ENCODE measurements around the gene C22orf39.

The C22orf39 gene

DNA sequence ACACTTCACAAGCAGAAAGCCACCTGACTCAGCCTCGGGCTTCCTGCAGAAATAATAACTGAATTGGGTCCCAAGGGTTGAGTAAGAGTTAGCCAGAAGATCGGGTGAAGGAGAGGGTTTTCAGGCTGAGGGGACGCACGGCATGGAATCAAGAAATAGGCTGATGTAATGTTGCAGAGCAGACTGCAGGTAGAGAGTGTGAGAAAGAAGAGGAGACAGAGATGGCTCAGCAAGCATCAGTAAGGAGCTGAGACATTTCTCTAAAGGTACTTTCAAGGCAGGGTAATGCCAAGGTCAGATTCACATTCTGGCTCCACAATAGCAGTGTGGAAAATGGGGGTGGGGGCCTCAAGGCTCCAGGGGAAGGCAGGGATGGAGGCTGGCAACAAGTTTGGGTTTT is 34.6 kb downstream of the C22orf39 start:
- Histone ChIP-seq H3K4me2 (ENCODE audit: low read length) (no peak overlapping the region), H3K4me1 (ENCODE audit: control insufficient read depth, insufficient read depth, low read length) (no peaks in the 10 kb centered on the region), H3K9ac (ENCODE audit: low read depth, low read length) (no peak overlapping the region), H3K9me3 (replicated peaks; ENCODE audit: low read length) (no peaks in the 10 kb centered on the region), H3K4me3 (ENCODE audit: low read length) (no peak overlapping the region), H3K36me3 (ENCODE audit: insufficient read depth, low read length) (peaks cover 19% of the 10 kb centered on the region), H3K27me3 (ENCODE audit: control insufficient read depth, insufficient read depth, low read length) (no peaks in the 10 kb centered on the region)

DNA sequence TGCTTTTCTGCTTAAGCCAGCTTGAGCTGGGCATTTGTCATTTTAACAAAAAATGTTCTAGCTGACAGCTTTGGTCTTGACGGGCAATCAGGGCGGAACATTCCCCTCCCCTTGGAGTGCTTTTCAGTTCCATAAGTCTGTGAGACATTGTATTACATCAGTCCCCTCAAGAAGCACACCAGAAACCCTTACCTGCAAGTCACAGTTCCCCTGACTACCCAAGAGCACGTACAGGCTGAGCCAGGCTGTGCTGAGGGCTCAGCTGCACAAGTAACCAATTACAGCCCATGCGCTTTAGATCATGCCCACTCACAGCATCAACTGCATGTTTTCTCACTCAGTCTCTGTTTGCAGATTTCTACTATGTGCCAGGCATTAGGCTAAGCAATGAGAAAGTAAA is 35.0 kb downstream of the C22orf39 start:
- no peak overlapping the region for H3K9ac ChIP-seq (ENCODE audit: low read depth, low read length)
- no peak overlapping the region for H3K4me3 ChIP-seq (ENCODE audit: low read length)
- H3K36me3 ChIP-seq (ENCODE audit: insufficient read depth, low read length), result peaks cover 22% of the 10 kb centered on the region
- H3K9me3 ChIP-seq (replicated peaks; ENCODE audit: low read length), result no peaks in the 10 kb centered on the region
- H3K27me3 ChIP-seq (ENCODE audit: control insufficient read depth, insufficient read depth, low read length), result no peaks in the 10 kb centered on the region
- no peaks in the 10 kb centered on the region for H3K4me1 ChIP-seq (ENCODE audit: control insufficient read depth, insufficient read depth, low read length)
- H3K4me2 ChIP-seq (ENCODE audit: low read length), result no peak overlapping the region

GRCh38 chr22:19411690-19412045 is 35.8 kb downstream of the C22orf39 start:
- no peaks in the 10 kb centered on the region for H3K9me3 ChIP-seq (replicated peaks; ENCODE audit: low read length)
- no peaks in the 10 kb centered on the region for H3K27me3 ChIP-seq (ENCODE audit: control insufficient read depth, insufficient read depth, low read length)
- H3K4me1 ChIP-seq (ENCODE audit: control insufficient read depth, insufficient read depth, low read length), result no peaks in the 10 kb centered on the region
- no peak overlapping the region for H3K4me2 ChIP-seq (ENCODE audit: low read length)
- H3K4me3 ChIP-seq (ENCODE audit: low read length), result no peak overlapping the region
- no peak overlapping the region for H3K9ac ChIP-seq (ENCODE audit: low read depth, low read length)
- peaks cover 29% of the 10 kb centered on the region for H3K36me3 ChIP-seq (ENCODE audit: insufficient read depth, low read length)

- H3K36me3 ChIP-seq (ENCODE audit: insufficient read depth, low read length), result peaks cover 34% of the 10 kb centered on the region
Measured at GRCh38 chr22:19410941-19411689, 36.4 kb downstream of the C22orf39 start.

DNA sequence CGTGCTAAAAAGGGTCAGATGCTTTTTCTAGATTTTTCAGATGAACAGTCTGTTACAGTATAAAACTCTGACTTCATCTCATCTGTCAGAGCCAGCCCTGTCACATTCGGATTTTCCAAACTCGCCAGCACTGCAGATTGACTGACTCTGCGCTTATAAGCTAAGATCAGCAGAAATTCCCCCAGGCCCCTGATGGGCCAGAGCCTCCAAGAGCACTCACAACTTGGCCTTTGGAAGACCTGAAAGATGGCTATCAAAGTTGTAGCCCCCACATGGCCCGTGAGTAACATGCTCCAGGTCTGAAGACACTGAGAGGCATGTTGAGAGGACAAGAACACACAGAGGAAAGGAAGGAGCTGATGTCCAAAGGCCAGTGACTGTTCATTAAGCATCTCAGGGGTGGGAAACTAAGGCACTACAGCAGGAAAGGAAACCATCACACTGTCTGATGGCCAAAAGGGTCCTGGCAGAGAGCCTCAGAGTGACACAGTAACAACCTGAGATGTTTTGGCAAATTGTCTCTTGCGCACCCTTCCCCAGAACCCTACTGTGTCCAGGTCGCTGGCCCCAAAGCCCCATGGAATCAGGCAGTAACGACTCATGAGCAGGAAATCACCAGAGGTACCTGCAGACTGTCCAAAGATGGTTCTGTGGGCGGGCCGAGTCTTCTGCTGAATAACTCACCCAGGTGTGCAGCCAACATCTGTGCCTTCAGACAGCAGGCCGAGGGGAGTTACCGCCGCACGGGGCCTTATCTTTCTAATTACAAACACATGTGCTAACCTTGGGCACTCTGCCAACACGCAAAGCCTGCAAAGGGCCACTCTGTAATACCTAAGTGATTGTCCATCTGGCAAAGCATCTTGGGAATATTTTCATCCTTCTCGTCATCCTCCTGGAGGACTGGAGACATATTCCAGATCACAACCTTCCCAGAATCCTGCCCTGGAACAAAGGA is 39.6 kb downstream of the C22orf39 start:
- Histone ChIP-seq H3K4me1 (ENCODE audit: control insufficient read depth, insufficient read depth, low read length) (peaks cover 6% of the 10 kb centered on the region), H3K9me3 (replicated peaks; ENCODE audit: low read length) (no peaks in the 10 kb centered on the region), H3K27me3 (ENCODE audit: control insufficient read depth, insufficient read depth, low read length) (no peaks in the 10 kb centered on the region), H3K4me2 (ENCODE audit: low read length) (no peak overlapping the region), H3K36me3 (ENCODE audit: insufficient read depth, low read length) (peaks cover 46% of the 10 kb centered on the region), H3K4me3 (ENCODE audit: low read length) (no peak overlapping the region), H3K9ac (ENCODE audit: low read depth, low read length) (no peak overlapping the region)

More at GRCh38 chr22:19410941-19411689, 36.4 kb downstream of the C22orf39 start:
- Histone ChIP-seq H3K4me1 (ENCODE audit: control insufficient read depth, insufficient read depth, low read length) (no peaks in the 10 kb centered on the region), H3K27me3 (ENCODE audit: control insufficient read depth, insufficient read depth, low read length) (no peaks in the 10 kb centered on the region), H3K9me3 (replicated peaks; ENCODE audit: low read length) (no peaks in the 10 kb centered on the region), H3K9ac (ENCODE audit: low read depth, low read length) (no peak overlapping the region), H3K4me2 (ENCODE audit: low read length) (no peak overlapping the region), H3K4me3 (ENCODE audit: low read length) (no peak overlapping the region)

- Histone ChIP-seq H3K4me2 (ENCODE audit: low read length) (no peak overlapping the region), H3K4me3 (ENCODE audit: low read length) (no peak overlapping the region), H3K4me1 (ENCODE audit: control insufficient read depth, insufficient read depth, low read length) (peaks cover 7% of the 10 kb centered on the region), H3K36me3 (ENCODE audit: insufficient read depth, low read length) (peaks cover 49% of the 10 kb centered on the region), H3K27me3 (ENCODE audit: control insufficient read depth, insufficient read depth, low read length) (no peaks in the 10 kb centered on the region), H3K9ac (ENCODE audit: low read depth, low read length) (no peak overlapping the region), H3K9me3 (replicated peaks; ENCODE audit: low read length) (no peaks in the 10 kb centered on the region)
Measured at GRCh38 chr22:19406846-19407245, 40.7 kb downstream of the C22orf39 start.

DNA sequence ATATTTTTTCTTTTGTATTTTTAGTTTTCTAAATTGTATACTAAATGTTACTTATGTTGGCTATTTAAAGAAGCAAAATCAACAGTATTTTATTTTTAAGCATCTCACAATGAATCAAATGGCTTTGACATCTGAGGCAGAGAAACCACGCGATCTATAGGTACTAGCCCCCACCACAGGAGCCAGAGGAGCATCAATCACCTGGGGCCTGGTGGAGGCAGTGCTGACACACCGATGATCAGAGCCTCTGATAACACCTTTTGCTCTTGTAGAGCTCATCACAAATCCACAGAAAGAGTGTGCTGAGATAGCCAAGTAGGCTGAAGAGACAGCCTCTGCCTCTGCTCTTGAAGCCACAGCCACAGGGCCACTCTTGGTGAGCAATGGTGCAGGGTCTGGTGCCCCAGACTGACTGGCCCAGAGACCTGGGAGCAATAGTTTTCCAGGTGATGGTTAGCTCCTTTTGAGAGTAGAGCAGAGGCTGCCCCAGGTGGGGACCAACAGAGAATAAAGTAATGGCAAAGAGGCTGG is 41.2 kb downstream of the C22orf39 start:
- Histone ChIP-seq H3K9ac (ENCODE audit: low read depth, low read length) (no peak overlapping the region), H3K4me3 (ENCODE audit: low read length) (no peak overlapping the region), H3K27me3 (ENCODE audit: control insufficient read depth, insufficient read depth, low read length) (no peaks in the 10 kb centered on the region), H3K36me3 (ENCODE audit: insufficient read depth, low read length) (peaks cover 54% of the 10 kb centered on the region), H3K4me1 (ENCODE audit: control insufficient read depth, insufficient read depth, low read length) (peaks cover 7% of the 10 kb centered on the region), H3K9me3 (replicated peaks; ENCODE audit: low read length) (no peaks in the 10 kb centered on the region), H3K4me2 (ENCODE audit: low read length) (no peak overlapping the region)

- Histone ChIP-seq H3K9me3 (replicated peaks; ENCODE audit: low read length) (no peaks in the 10 kb centered on the region), H3K36me3 (ENCODE audit: insufficient read depth, low read length) (peaks cover 59% of the 10 kb centered on the region), H3K4me2 (ENCODE audit: low read length) (no peak overlapping the region), H3K4me3 (ENCODE audit: low read length) (no peak overlapping the region), H3K27me3 (ENCODE audit: control insufficient read depth, insufficient read depth, low read length) (no peaks in the 10 kb centered on the region), H3K4me1 (ENCODE audit: control insufficient read depth, insufficient read depth, low read length) (peaks cover 7% of the 10 kb centered on the region), H3K9ac (ENCODE audit: low read depth, low read length) (no peak overlapping the region)
Measured at GRCh38 chr22:19405652-19406051, 41.9 kb downstream of the C22orf39 start.

DNA sequence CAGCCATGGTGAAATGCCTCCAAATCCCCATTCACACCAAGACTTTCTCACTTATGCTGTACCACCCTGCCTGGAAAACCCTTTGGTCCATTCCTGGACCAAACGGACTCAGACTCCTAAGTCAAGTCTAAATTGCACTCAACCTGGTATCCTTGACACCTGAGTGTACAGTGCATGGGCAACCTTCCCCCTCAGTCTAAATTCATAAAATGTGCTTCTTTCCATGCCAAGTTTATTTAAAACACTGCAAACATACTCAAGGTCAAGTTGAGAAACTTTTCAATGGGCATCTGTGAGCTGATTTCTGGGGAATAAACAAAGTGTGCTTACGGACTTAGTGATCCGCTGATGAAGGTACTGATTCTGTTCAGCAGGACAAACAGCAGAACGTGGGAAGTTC is 42.4 kb downstream of the C22orf39 start:
- H3K4me2 ChIP-seq (ENCODE audit: low read length), result no peak overlapping the region

GRCh38 chr22:19404676-19405075 is 42.8 kb downstream of the C22orf39 start:
- Histone ChIP-seq H3K9me3 (replicated peaks; ENCODE audit: low read length) (no peaks in the 10 kb centered on the region), H3K4me3 (ENCODE audit: low read length) (no peak overlapping the region), H3K27me3 (ENCODE audit: control insufficient read depth, insufficient read depth, low read length) (no peaks in the 10 kb centered on the region), H3K4me1 (ENCODE audit: control insufficient read depth, insufficient read depth, low read length) (peaks cover 7% of the 10 kb centered on the region), H3K9ac (ENCODE audit: low read depth, low read length) (no peak overlapping the region), H3K4me2 (ENCODE audit: low read length) (no peak overlapping the region), H3K36me3 (ENCODE audit: insufficient read depth, low read length) (peaks cover 64% of the 10 kb centered on the region)

More for the DNA sequence above, 42.4 kb downstream of the C22orf39 start:
- peaks cover 64% of the 10 kb centered on the region for H3K36me3 ChIP-seq (ENCODE audit: insufficient read depth, low read length)
- no peaks in the 10 kb centered on the region for H3K27me3 ChIP-seq (ENCODE audit: control insufficient read depth, insufficient read depth, low read length)
- H3K4me3 ChIP-seq (ENCODE audit: low read length), result no peak overlapping the region
- H3K4me1 ChIP-seq (ENCODE audit: control insufficient read depth, insufficient read depth, low read length), result peaks cover 7% of the 10 kb centered on the region
- H3K9ac ChIP-seq (ENCODE audit: low read depth, low read length), result no peak overlapping the region
- H3K9me3 ChIP-seq (replicated peaks; ENCODE audit: low read length), result no peaks in the 10 kb centered on the region

GRCh38 chr22:19402642-19403191 is 44.8 kb downstream of the C22orf39 start:
- Histone ChIP-seq H3K4me1 (ENCODE audit: control insufficient read depth, insufficient read depth, low read length) (peaks cover 7% of the 10 kb centered on the region), H3K27me3 (ENCODE audit: control insufficient read depth, insufficient read depth, low read length) (no peaks in the 10 kb centered on the region), H3K36me3 (ENCODE audit: insufficient read depth, low read length) (peaks cover 53% of the 10 kb centered on the region), H3K9me3 (replicated peaks; ENCODE audit: low read length) (no peaks in the 10 kb centered on the region), H3K4me2 (ENCODE audit: low read length) (no peak overlapping the region), H3K9ac (ENCODE audit: low read depth, low read length) (no peak overlapping the region), H3K4me3 (ENCODE audit: low read length) (no peak overlapping the region)
